Measurements from ENCODE around the gene SRP68. TPM values are rescaled to one million over a fixed set of nuclear protein-coding genes. Genes with fewer than 3 reads are reported as not detected.

Gene SRP68
- total and polyA plus RNA-seq, 9 of the 15 experiments (the other 6 are each of a cell fraction or from before 2014, with no cell fraction given) = 29.4 to 92.6 (median 36.2) TPM

DNA sequence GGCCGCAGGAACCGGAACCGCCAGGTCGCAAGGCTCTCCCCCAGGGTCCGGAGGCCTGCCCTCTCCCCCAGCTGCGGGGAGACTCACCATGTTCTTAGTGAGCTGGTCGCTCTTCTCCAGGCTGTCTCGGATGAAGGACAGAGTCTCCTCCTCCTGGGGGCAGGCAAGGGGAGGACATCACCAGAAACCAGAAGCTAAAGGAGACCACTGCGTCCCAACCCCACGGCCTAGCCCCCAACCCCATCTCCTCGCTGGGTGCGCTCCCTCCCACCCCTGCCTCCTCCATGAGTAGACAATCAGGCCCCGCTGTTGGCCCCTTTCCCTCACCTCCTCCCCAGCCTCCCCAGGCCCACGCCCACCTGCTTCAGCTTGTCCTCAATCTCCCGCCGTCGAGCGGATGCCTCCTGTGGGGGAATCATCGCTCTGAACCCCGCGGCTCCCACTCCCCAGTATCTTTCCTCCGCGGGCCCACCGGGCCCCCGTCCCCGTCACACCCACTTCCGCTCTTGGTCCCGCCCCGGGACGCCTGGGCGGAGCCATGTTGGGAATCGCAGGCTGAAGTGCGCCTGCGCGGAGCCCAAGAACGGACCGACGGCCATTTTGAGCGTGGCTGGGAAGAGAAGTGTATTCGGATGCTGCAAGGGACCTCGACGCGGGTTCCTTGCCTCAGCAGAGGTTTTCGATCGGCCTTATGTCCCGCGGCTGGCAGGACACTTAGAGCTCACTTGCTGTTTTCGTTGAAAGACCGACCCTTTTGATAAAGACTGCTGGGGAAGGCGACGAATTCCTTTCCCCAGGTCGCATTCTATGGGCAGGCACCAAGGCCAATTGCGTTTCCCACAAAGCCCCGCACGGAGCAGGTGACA, 31.2 kb upstream of the SRP68 start, which contains the start of gene EXOC7 (continued):
- TF ChIP-seq, protein P1, sequence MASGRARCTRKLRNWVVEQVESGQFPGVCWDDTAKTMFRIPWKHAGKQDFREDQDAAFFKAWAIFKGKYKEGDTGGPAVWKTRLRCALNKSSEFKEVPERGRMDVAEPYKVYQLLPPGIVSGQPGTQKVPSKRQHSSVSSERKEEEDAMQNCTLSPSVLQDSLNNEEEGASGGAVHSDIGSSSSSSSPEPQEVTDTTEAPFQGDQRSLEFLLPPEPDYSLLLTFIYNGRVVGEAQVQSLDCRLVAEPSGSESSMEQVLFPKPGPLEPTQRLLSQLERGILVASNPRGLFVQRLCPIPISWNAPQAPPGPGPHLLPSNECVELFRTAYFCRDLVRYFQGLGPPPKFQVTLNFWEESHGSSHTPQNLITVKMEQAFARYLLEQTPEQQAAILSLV (tag; IDR thresholded peaks at IDR 0.05) = no peak
- TF ChIP-seq SMARCA4 (IDR thresholded peaks at IDR 0.05) = no peak
- TF ChIP-seq MYC (IDR thresholded peaks at IDR 0.05; ENCODE audit: low read depth, low read length) = no peak
- TF ChIP-seq MYC (CRISPR knock-in tag; IDR thresholded peaks at IDR 0.05; ENCODE audit: borderline replicate concordance, low read depth) = peak; percentile 56; the same call in 1 of the 2 replicates
- TF ChIP-seq NR1H2 (CRISPR knock-in tag; IDR thresholded peaks at IDR 0.05) = no peak
- TF ChIP-seq, protein P2, sequence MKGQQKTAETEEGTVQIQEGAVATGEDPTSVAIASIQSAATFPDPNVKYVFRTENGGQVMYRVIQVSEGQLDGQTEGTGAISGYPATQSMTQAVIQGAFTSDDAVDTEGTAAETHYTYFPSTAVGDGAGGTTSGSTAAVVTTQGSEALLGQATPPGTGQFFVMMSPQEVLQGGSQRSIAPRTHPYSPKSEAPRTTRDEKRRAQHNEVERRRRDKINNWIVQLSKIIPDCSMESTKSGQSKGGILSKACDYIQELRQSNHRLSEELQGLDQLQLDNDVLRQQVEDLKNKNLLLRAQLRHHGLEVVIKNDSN (CRISPR knock-in tag; IDR thresholded peaks at IDR 0.05) = peak; percentile 41; the same call in 1 of the 2 replicates
- TF ChIP-seq ZNF175 (CRISPR knock-in tag; IDR thresholded peaks at IDR 0.05; ENCODE audit: low read depth) = no peak
- TF ChIP-seq CREM (IDR thresholded peaks at IDR 0.05; ENCODE audit: low read depth) = peak; percentile 48; the same call in 1 of the 2 replicates
- peak; percentile 91 for TF ChIP-seq GABPA (tag; conservative IDR thresholded peaks at IDR 0.05; ENCODE audit: low read depth)
- TF ChIP-seq, protein P3, sequence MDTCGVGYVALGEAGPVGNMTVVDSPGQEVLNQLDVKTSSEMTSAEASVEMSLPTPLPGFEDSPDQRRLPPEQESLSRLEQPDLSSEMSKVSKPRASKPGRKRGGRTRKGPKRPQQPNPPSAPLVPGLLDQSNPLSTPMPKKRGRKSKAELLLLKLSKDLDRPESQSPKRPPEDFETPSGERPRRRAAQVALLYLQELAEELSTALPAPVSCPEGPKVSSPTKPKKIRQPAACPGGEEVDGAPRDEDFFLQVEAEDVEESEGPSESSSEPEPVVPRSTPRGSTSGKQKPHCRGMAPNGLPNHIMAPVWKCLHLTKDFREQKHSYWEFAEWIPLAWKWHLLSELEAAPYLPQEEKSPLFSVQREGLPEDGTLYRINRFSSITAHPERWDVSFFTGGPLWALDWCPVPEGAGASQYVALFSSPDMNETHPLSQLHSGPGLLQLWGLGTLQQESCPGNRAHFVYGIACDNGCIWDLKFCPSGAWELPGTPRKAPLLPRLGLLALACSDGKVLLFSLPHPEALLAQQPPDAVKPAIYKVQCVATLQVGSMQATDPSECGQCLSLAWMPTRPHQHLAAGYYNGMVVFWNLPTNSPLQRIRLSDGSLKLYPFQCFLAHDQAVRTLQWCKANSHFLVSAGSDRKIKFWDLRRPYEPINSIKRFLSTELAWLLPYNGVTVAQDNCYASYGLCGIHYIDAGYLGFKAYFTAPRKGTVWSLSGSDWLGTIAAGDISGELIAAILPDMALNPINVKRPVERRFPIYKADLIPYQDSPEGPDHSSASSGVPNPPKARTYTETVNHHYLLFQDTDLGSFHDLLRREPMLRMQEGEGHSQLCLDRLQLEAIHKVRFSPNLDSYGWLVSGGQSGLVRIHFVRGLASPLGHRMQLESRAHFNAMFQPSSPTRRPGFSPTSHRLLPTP (IDR thresholded peaks at IDR 0.05; ENCODE audit: borderline replicate concordance, extremely low read depth, insufficient read length) = no peak
- TF ChIP-seq SIX5 (IDR thresholded peaks at IDR 0.05; ENCODE audit: borderline replicate concordance in 1 of 2, insufficient read depth in 1 of 2, low read depth in 1 of 2, low read length in 2 of 2) = 0 out of 4 replicates have a peak, but pooled peaks of 1 of the 2 experiments have one; percentile 2
- 0 out of 2 replicates have a peak, but pooled peaks have one; percentile 18 for TF ChIP-seq GATAD2A (IDR thresholded peaks at IDR 0.05)
- no peak; the same call in 1 of the 2 replicates for TF ChIP-seq ZNF511 (CRISPR knock-in tag; IDR thresholded peaks at IDR 0.05)
- no peak for TF ChIP-seq NEUROD1 (IDR thresholded peaks at IDR 0.05; ENCODE audit: borderline replicate concordance, low read depth, low read length, partially characterized antibody)
- no peak for TF ChIP-seq NFATC3 (IDR thresholded peaks at IDR 0.05)
- no peak for TF ChIP-seq HOXB6 (CRISPR knock-in tag; IDR thresholded peaks at IDR 0.05; ENCODE audit: borderline replicate concordance)
- no peak for TF ChIP-seq GTF2B (IDR thresholded peaks at IDR 0.05; ENCODE audit: extremely low read depth, insufficient read length)
- no peak for TF ChIP-seq JUNB (CRISPR knock-in tag; conservative IDR thresholded peaks at IDR 0.05)
- TF ChIP-seq ZNF668 (CRISPR knock-in tag; IDR thresholded peaks at IDR 0.05) = no peak
- peak; percentile 69; the same call in 1 of the 2 replicates for TF ChIP-seq PML (IDR thresholded peaks at IDR 0.05; ENCODE audit: low read length)
- TF ChIP-seq TRIM24 (IDR thresholded peaks at IDR 0.05) = 0 out of 4 replicates have a peak, but pooled peaks of 1 of the 2 experiments have one; percentile 10
- TF ChIP-seq MAFF (IDR thresholded peaks at IDR 0.05; ENCODE audit: low read length) = no peak
